HFF-Myc (cell line): ENCODE results near the gene UBE2Q2.
"Not testable (repeated sequence)": the region's sequence is repeated elsewhere in the genome, so short reads cannot be mapped to it uniquely, and the experiment has no call there.

Source experiments
- DNase-seq: peaks from one replicate; pipeline ENCODE4 v3.0.0-alpha.2; 2011; ENCODE audit warnings: low read depth; ENCODE audit errors: extremely low read depth
- H3K4me3 ChIP-seq: replicated peaks from 2 replicates; pipeline ENCODE4 v1.5.1; 2011; ENCODE audit warnings: low read depth, mild to moderate bottlenecking, control low read depth, low read length
- CTCF ChIP-seq: IDR thresholded peaks from 2 replicates; pipeline ENCODE4 v1.5.1; 2012; ENCODE audit warnings: mild to moderate bottlenecking, low read depth, low read length, control low read depth; ENCODE audit errors: missing control alignments

UBE2Q2 gene

GRCh38 chr15:75868019-75868418 lies 24.8 kb downstream of the UBE2Q2 start:
- TF ChIP-seq CTCF = no peak
- no peak for DNase-seq
- no peak overlapping the region for H3K4me3 ChIP-seq

- no peak for DNase-seq
- TF ChIP-seq CTCF = no peak
- H3K4me3 ChIP-seq = no peak overlapping the region
Measured at GRCh38 chr15:75869446-75869845, 26.2 kb downstream of the UBE2Q2 start.

- DNase-seq, H3K4me3 ChIP-seq: not testable (repeated sequence)
Measured at GRCh38 chr15:75871589-75871988, 28.3 kb downstream of the UBE2Q2 start.

GRCh38 chr15:75872403-75872990 lies 29.2 kb downstream of the UBE2Q2 start:
- no peak for TF ChIP-seq CTCF
- DNase-seq = no peak
- no peak overlapping the region for H3K4me3 ChIP-seq

- H3K4me3 ChIP-seq = no peak overlapping the region
- DNase-seq = no peak
- TF ChIP-seq CTCF = no peak
Measured at GRCh38 chr15:75884041-75884440, 40.8 kb downstream of the UBE2Q2 start.

- no peak for TF ChIP-seq CTCF
- H3K4me3 ChIP-seq = no peak overlapping the region
- DNase-seq = no peak
Measured at GRCh38 chr15:75887178-75887577, 43.9 kb downstream of the UBE2Q2 start.

GRCh38 chr15:75891895-75892294 lies 48.6 kb downstream of the UBE2Q2 start:
- DNase-seq = peak; percentile 56
- no peak overlapping the region for H3K4me3 ChIP-seq
- TF ChIP-seq CTCF = no peak
